Natural killer cell (primary cell): ENCODE data around the gene ANKRD60. TPM values are rescaled to one million over a fixed set of nuclear protein-coding genes. Genes with fewer than 3 reads are reported as not detected.

Experiments
- ATAC-seq, 3 donors: fragments of 150-1000 bp in 2 of 3; fragments of 200-7000 bp in 1 of 3; cut with Tn5 transposase; 1 replicate in 1 of 3; 2 replicates in 2 of 3; pipeline ENCODE4 v1.10.0; 2021; ENCODE audit warnings: mild to moderate bottlenecking in 2 of 3, moderate library complexity in 2 of 3
- DNase-seq, 2 donors: peaks; one replicate each; pipeline versions ENCODE4 v3.0.0 to v3.0.0-alpha.2; 2013 to 2021; ENCODE audit warnings: mixed read lengths in 1 of 2
- H3K27ac ChIP-seq: one replicate; pipeline ENCODE4 v1.5.1; 2013; ENCODE audit warnings: mild to moderate bottlenecking, low read length
- H3K27me3 ChIP-seq: one replicate; pipeline ENCODE4 v1.6.1; 2013; ENCODE audit warnings: low read length; ENCODE audit not compliant: control insufficient read depth, insufficient read depth
- H3K36me3 ChIP-seq: one replicate; pipeline ENCODE4 v1.6.1; 2013; ENCODE audit warnings: low read length; ENCODE audit not compliant: control insufficient read depth, insufficient read depth
- H3K4me1 ChIP-seq: one replicate; pipeline ENCODE4 v1.6.1; 2013; ENCODE audit warnings: low read length; ENCODE audit not compliant: control insufficient read depth, insufficient read depth
- H3K4me3 ChIP-seq: one replicate; pipeline ENCODE4 v1.5.1; 2013; ENCODE audit warnings: low read length
- H3K9me3 ChIP-seq: one replicate; pipeline ENCODE4 v1.6.1; 2013; ENCODE audit warnings: low read length; ENCODE audit not compliant: control insufficient read depth, insufficient read depth
- H3K27ac Mint-ChIP-seq, 2 donors: one replicate each; pipeline ENCODE4 v1.8.0; 2022; ENCODE audit warnings: mild to moderate bottlenecking in 2 of 2, mixed read lengths in 2 of 2, moderate library complexity in 1 of 2
- H3K27me3 Mint-ChIP-seq, 2 donors: one replicate each; pipeline ENCODE4 v1.8.0; 2022; ENCODE audit warnings: low read depth in 2 of 2, mixed read lengths in 2 of 2
- H3K36me3 Mint-ChIP-seq: one replicate; pipeline ENCODE4 v1.8.0; 2022; ENCODE audit warnings: mixed read lengths
- H3K4me1 Mint-ChIP-seq, 2 donors: one replicate each; pipeline ENCODE4 v1.8.0; 2022; ENCODE audit warnings: mixed read lengths in 2 of 2
- H3K4me3 Mint-ChIP-seq: one replicate; pipeline ENCODE4 v1.8.0; 2022; ENCODE audit warnings: mild to moderate bottlenecking, moderate library complexity, mixed read lengths
- H3K9me3 Mint-ChIP-seq, 2 donors: one replicate each; pipeline ENCODE4 v1.8.0; 2022; ENCODE audit warnings: mixed read lengths in 2 of 2
- CTCF ChIP-seq: fragments of 200-600 bp; IDR thresholded peaks from one replicate; pipeline ENCODE4 v1.8.0; 2022; ENCODE audit warnings: antibody characterized with exemption
- WGBS: methylation state at CpG from one replicate; pipeline ENCODE4 v1.1.7; 2013; ENCODE audit warnings: missing lambda C conversion rate; ENCODE audit not compliant: insufficient coverage; 5-methylcytosine and 5-hydroxymethylcytosine counted together
- intact Hi-C: fragments of 100-400 bp; cut with micrococcal nuclease; formaldehyde crosslinking; loops from one replicate; pipeline ENCODE4 v1.14.2; 2022
- total RNA-seq, 4 donors: library from RNA; stranded (reverse); fragments of 120-200 nt in 1 of 4; gene quantifications; one replicate each; pipeline versions ENCODE4 v1.2.3 to v1.2.4, GENCODE V29; 2013 to 2022

ANKRD60 gene
- total RNA-seq, 3 donors from 2014 or later (not counting 1 experiment from before 2014, with no cell fraction given) = not detected

- Histone ChIP-seq H3K4me1 (no peaks in the 10 kb centered on the region), H3K9me3 (no peaks in the 10 kb centered on the region), H3K27ac (no peak overlapping the region), H3K27me3 (no peaks in the 10 kb centered on the region), H3K36me3 (peaks cover 40% of the 10 kb centered on the region), H3K4me3 (no peak overlapping the region)
- H3K9me3 Mint-ChIP-seq = no peaks in the 10 kb centered on the region
- H3K27me3 Mint-ChIP-seq = no peaks in the 10 kb centered on the region
- H3K36me3 Mint-ChIP-seq = peaks cover 4% of the 10 kb centered on the region
- no peaks in the 10 kb centered on the region for H3K4me1 Mint-ChIP-seq
- 94% methylated on average over 8 of the region's 10 CpGs for WGBS
- no peak for ATAC-seq
- H3K4me3 Mint-ChIP-seq = no peak overlapping the region
- H3K27ac Mint-ChIP-seq = no peak overlapping the region
- no peak for TF ChIP-seq CTCF
- no peak for DNase-seq
- intact Hi-C loops = no loop called here
These were observed 16.9 kb upstream of the ANKRD60 start for GRCh38 chr20:58245181-58245891.

- WGBS = 86% methylated on average over 6 of the region's 7 CpGs
- H3K4me1 ChIP-seq = no peaks in the 10 kb centered on the region
- Mint-ChIP-seq H3K4me3 (no peak overlapping the region), H3K9me3 (no peaks in the 10 kb centered on the region), H3K4me1 (no peaks in the 10 kb centered on the region), H3K36me3 (no peaks in the 10 kb centered on the region), H3K27ac (no peak overlapping the region), H3K27me3 (no peaks in the 10 kb centered on the region)
- H3K36me3 ChIP-seq = peaks cover 40% of the 10 kb centered on the region
- H3K4me3 ChIP-seq = no peak overlapping the region
- DNase-seq (no peak), ATAC-seq (no peak)
- no peaks in the 10 kb centered on the region for H3K9me3 ChIP-seq
- TF ChIP-seq CTCF = no peak
- H3K27me3 ChIP-seq = no peaks in the 10 kb centered on the region
- no peak overlapping the region for H3K27ac ChIP-seq
- intact Hi-C loops = no loop called here
These were observed 16.1 kb upstream of the ANKRD60 start for GRCh38 chr20:58244517-58245030.

GRCh38 chr20:58243653-58244410 is 15.4 kb upstream of the ANKRD60 start:
- Histone ChIP-seq H3K27ac (no peak overlapping the region), H3K4me3 (no peak overlapping the region), H3K9me3 (no peaks in the 10 kb centered on the region), H3K36me3 (peaks cover 40% of the 10 kb centered on the region), H3K27me3 (no peaks in the 10 kb centered on the region), H3K4me1 (no peaks in the 10 kb centered on the region)
- H3K27ac Mint-ChIP-seq = no peak overlapping the region
- 90% methylated on average over 9 of the region's 9 CpGs for WGBS
- DNase-seq (no peak), ATAC-seq (no peak)
- H3K9me3 Mint-ChIP-seq = no peaks in the 10 kb centered on the region
- intact Hi-C loops = no loop called here
- no peaks in the 10 kb centered on the region for H3K27me3 Mint-ChIP-seq
- no peak overlapping the region for H3K4me3 Mint-ChIP-seq
- TF ChIP-seq CTCF = no peak
- H3K4me1 Mint-ChIP-seq = no peaks in the 10 kb centered on the region
- H3K36me3 Mint-ChIP-seq = no peaks in the 10 kb centered on the region
